GM18498 (cell line): ENCODE measurements around the gene KCNH6.

Experiments
- ATAC-seq: cut with Tn5 transposase; IDR thresholded peaks from one replicate; pipeline ENCODE4 v1.9.1; 2021; ENCODE audit warnings: mild to moderate bottlenecking, moderate library complexity; ENCODE audit not compliant: unreplicated experiment

Gene KCNH6

DNA sequence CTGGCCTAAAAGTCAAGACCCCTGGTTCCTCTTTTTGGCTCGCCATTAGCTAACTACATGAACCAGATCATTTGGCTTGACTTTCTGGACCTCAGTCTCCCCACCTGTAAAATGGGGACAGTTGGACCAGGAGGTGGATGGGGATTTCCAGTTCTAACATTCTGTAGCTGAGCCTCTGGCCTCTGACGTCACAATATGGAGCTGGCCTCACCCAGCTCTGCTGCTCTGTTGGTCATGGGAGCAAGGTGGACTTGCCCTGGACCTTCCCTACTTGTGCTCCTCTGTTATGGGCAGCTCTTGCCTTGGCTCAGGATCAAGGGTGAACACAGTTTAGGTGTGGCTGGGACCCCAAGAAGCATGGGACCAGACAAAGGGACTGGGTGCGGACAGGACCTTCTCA, 16.5 kb upstream of the KCNH6 start:
- ATAC-seq: no peak

DNA sequence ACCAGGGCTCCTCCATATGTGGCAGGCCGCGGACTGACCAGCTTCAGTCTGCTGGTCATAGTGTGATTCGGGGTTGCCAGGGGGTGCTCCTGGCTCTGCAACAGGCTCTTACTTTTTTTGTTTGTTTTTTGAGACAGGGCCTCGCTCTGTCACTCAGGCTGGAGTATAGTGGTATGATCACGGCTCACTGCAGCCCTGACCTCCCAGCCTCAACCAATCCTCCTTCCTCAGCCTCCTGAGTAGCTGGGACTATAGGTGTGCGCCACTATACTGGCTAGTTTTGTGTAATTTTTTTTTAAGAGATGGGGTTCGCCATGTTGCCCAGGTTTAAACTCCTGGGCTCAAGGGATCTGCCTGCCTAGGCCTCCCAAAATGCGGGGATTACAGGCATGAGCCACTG, 11.8 kb upstream of the KCNH6 start:
- no peak for ATAC-seq

DNA sequence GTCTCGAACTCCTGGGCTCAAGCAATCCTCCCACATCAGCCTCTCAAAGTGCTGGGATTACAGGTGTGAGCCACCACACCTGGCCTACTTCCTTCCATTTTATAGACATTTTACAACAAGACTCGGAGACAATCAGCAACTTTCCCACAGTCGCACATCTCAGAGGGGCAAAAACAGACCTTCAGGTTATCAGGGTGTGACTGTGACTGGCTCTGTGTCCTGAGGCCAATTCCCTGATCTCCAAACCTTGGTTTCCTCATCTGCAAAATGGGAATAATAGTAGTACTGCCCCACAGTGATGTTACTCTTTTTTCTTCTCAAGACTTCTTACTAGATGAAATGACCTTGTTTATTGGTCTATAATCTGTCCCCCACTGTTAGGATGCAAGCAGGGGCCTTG, 10.8 kb upstream of the KCNH6 start:
- ATAC-seq: no peak

DNA sequence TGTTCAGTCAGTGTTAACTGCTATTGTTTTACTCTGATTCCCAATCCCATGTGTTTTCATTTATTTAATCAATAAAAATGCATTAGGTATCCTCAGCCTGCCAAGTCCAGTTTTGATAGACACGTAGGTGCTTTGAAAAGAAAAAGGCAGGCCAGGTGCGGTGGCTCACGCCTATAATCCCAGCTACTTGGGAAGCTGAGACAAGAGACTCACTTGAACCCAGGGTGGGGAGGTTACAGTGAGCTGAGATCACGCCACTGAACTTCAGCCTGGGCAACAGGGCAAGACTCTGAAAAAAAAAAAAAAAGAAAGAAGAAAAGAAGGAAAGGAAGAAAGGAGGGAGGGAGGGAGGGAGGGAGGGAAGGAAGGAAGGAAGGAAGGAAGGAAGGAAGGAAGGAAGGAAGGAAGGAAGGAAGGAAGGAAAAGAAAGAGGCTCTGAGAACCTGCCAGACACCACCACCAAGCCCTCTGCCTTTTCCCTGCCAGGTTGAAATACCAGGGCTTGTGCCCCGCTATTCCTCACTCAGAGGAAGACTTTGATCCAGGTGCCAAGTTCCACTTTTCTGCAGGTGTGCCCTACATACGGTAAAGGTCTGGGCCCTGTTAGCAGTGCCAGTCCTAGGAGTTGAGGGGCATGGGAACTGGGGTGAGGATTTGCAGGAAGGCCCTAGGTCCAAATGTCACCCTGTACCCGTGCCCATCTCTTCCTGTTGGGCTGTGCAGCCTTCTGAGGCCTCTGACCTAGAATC, 10.1 kb upstream of the KCNH6 start:
- no peak for ATAC-seq

DNA sequence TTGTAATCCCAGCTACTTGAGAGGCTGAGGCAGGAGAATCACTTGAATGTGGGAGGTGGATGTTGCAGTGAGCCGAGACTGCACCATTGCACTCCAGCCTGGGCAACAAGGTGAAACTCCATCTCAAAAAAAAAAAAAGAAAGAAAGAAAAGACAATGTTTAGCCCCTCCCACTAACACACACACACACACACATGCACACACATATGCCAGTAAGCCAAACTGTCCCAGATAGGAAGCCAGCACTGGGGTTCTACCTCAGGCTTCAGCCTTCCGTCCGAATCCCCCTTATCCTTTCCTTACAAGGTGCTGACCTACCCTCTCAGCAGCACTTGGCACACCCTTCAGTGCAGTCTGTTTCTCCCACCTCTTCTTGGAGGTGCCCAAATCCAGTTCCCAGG, 8.7 kb upstream of the KCNH6 start:
- ATAC-seq: no peak

DNA sequence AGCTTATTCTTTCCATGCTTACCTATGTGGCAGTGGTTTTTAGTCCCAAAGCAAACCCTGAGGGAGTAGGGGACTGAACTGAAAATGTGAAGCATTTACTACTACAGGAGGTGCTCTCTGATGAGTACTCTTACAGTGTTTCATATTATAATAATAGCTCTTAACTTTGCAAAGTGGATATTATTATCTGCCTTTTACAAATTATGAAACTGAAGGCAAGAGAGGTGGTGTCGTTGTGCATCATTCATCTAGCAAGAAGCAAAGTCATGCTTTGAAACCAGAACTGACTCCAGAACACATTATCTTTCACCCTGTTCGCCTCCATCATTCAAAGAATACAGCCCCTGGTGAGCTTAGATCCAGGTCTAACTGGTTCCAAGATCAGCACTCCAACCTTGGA, 8.2 kb upstream of the KCNH6 start:
- ATAC-seq: no peak

DNA sequence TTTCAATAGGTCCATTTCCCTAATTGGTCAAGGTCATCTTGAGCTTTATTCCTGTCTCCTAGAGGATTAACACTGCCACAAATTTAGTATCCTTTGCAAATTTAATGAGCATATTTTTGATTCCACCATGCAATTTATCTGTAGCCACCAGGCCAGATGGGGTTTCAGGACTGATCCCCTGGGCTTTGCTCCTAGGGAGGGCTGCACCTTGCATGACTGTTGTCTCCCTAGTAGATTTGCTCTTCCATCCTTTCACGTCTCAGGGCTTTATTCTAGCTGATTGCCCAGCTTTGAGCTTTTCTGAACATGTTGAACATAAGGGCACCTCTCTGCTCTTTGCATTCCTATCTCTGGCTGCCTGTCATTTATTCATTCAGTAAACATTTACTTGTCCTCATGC, 7.7 kb upstream of the KCNH6 start:
- ATAC-seq: no peak

DNA sequence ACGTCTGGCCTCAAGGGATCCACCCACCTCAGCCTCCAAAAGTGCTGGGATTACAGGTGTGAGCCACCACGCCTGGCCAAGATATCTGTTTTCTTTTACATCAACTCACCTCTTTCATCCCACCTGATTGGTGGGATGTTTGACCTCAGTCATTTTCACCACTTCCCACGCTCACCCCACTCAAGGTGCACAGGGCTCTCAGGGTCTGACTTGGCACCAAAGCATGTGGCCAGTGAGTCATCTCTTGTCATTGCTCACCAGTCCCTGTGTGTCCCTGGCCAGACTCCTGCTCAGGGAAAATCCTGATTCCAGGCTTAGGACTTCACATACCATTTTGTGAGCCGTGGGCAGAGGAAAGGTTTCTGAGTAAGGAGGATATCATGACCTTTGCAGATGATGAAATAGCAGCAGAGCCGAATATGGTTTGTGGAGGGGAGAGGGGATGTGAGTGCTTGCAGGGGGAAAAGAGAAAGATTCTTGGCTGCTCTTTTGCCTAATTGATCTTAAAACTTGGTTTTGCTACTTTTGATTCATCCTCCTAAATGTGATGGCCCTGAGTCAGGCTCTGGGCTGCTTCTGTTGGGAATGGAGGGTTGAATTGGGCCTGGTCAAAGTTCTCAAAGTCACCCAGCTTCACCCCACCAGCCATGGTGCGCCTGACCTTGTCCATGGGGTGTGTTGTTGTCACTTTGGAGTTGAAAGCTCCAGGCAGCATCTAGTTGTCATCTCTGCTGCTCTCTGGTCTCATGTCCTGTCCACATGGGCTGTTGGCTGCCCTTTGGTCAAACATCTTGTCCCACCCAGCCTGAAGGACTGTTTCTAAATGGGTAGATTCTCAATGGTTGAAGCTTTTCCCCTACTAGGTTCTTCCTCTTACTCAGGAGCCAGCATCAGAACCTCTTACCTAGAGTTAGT, 6.0 kb upstream of the KCNH6 start:
- ATAC-seq: no peak

DNA sequence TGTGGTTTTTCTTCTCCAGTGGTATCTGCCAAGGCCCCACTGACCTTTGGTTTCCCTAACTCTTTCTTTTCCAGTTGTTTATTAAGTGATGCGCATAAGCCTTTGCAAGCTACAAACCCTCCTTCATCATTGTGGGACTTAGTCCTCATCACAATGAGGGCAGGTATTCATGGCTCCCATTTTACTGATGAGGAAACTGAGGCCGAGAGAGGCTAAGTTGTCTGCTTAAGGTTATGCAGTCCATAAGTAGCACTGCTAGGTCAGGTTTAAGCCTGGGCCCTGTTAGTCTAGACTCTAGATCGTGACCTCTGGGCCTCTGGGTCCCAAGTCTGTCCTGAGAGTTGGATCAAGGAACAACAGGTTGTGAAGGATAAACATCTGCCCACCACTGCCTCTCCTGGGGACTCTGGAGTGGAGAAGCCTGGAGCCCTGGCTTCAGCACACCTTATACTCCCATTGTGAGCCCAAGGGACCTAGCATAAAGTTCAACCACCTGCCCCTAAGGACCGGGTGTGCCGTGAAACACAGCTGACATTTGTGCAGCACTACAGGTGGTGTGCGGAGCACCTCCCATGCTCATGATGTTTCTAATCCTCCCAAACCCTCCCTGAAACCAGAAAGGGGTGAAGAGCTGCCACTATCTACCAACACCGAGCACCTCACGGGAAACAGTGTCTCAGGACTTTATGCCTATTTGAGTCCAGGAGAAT, 5.2 kb upstream of the KCNH6 start:
- no peak for ATAC-seq

DNA sequence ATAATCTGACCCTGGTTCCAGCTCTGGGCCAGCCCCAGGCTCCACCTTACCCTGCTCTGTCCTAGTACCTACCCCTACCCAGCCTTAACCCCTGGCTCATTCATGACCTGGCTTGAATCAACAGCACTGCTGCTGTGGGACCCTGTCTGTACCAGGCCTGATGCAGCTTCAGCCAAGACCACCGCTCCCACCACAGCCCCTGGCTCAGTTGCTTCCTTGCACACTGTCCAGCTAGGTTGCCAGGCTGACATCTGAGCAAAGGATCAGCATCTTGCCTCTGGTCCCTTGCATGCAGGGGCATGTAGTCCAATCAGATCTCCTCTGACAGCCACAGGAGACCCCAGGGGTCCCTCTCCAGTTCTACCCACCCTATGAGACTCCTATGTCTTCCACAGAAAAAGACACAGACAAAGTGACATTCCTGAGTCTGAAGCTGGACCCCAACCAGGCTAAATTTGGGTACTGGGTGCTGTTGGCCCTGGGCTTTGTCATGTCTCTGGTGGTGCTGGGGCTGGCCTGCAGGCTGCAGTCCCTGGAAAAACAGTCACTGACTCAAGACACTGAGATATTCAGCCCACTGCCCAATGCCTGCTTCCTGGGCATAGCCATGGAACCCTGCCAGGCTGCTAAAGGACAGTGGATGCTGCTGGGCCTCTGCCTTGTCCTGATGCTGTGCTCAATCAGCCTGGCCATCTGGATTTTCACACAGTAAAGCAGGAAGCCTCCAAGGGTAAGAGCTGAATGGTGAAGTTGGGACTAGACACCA, 3.9 kb upstream of the KCNH6 start:
- ATAC-seq: no peak

DNA sequence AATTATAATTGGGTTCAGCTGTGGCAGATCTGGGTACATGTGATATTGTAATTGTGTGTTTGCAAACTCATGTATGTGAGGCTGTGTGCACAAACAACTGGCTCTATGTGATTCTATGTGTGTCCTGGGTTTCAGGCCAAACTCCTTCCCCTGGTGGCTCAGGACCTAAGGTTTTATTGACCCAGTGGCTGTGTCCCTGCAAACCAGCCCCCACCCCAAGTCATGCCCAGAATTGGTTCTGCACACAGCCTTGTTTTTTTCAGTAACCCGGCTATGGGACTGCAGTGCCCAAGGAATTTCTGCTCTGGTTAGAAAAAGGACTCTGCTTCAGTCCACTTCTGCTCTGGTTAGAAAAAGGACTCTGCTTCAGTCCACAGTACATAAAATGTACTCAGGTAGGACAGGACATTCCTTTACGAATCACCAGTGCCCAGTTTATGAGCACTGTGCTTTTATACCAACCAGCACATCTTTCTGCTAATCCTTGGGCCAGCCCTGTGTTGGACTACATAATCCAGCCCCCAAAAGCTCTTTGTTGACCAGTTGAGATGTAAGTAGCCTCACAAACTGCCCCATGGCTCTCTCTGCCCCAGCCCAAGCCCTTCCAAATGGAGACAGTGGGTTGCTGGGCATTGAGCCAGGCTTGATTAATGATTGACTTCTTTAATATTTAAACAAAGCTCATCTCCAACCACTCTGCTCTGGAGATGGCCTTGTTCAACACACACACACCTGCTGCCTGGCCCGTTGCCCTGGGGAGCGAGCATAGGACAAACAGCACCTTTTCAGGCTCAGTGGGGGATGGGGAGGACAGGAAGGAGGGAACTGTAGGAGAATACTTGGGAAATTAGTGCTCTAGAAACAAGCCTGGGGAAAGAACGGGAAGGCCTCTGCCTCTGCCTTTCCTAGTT, 2.9 kb upstream of the KCNH6 start:
- no peak for ATAC-seq

DNA sequence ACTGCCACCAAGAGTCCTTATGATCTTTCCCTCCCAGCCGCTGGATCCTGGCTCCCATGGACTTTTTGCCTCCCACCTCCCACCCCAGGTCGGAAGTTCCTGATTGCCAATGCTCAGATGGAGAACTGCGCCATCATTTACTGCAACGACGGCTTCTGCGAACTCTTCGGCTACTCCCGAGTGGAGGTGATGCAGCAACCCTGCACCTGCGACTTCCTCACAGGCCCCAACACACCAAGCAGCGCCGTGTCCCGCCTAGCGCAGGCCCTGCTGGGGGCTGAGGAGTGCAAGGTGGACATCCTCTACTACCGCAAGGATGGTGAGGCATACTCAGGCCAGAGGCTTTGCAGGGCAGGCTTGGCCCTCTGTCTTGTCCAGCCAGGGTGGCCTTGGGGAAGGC, 893 bp downstream of the KCNH6 start:
- ATAC-seq: no peak

DNA sequence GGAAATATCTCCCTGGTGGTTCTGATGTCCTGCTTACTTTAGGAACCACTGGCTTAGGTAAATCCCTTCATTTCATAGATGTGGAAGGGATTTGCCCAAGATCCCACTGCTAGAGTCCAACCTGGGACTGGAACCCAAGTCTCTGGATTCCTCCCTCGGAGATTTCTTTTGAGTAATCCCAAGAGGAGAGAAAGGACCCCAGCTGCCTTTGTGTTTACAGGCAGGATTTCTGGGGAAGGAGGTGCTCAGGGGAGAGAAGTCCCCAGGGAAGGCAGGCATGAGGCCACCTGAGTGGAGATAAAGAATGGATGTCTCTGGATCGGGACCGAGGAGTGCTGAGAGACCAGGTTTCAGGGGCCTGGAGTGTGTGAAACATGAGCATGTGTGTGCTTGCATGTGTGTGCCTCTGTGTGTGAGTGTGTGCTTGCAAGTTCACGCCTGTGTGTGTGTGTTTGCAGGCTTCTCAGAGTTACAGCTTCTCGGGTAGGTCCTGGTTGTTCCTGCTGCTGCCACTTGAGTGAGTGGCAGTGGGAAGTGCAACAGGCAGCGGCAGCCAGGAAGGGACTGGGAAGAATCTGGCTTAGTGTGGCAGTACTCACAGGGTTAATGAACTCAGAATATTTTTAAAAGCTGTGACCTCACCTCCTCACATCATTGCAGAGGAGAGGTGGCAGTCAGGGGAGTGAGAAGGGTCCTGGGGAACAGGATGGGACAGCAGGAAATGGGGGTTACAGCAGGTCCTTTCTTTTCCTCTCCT, 2.2 kb downstream of the KCNH6 start:
- no peak for ATAC-seq

DNA sequence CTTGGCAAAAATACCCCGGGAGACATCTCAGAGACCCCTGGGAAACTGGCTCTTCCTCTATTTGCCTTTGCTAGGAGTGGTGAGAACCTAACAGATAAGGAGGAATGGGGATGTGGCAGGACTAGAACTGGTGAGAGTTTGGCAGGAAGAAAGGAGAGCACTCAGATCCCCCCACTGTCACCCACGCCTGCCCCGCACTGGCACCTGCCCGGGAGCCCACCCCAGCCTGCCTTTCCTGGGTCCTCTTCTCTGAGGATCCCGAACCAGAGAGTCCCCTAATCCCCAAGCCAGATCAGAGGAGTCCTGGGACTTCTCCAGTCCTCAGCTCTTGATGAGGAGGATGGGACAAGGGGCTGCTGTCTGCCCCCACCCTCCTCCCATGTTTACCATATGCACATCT, 3.7 kb downstream of the KCNH6 start:
- no peak for ATAC-seq

DNA sequence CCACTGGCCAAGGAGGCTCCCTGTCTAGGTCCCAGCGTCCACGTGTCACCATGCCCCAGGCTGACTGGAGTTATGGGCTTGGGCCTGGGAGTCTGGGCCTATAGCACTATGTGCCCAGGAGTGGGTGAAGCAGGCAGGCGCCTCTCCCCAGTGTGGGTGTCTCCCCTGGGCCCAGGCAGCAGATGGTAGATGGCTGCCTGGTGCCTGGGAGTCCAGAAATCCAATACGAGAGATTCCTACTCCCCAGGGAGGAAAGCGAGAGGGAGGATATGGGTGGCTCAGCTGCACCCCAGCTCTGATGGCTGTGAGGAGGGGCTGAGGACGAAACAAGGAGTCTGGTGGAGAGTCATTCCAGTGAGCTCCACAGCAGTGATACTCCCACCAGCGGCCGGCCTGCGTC, 5.0 kb downstream of the KCNH6 start:
- no peak for ATAC-seq

DNA sequence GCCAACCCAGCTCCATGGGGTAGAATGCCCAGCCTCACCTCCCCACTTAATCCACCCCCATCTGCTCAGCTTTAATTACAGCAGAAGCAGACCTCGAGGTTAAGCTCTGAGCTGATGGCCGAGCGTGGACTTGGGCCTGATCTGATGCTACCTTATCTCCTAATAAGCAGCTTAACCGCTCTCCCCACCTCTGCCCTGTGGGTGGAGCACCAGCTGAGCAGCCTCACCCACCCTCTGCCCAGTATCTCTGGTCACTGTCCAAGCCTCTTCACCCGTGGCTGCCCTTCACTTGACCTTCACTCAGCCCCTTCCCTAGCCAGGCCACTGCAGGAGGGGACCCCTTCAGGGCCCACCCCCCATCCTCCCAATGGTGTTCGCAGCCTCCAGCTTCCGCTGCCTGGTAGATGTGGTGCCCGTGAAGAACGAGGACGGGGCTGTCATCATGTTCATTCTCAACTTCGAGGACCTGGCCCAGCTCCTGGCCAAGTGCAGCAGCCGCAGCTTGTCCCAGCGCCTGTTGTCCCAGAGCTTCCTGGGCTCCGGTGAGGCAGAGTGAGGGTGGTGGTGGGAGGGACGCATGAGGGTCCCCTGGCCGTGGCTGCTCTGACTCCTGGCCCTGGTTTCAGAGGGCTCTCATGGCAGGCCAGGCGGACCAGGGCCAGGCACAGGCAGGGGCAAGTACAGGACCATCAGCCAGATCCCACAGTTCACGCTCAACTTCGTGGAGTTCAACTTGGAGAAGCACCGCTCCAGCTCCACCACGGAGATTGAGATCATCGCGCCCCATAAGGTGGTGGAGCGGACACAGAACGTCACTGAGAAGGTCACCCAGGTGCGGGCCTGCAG, 6.8 kb downstream of the KCNH6 start:
- ATAC-seq: no peak

DNA sequence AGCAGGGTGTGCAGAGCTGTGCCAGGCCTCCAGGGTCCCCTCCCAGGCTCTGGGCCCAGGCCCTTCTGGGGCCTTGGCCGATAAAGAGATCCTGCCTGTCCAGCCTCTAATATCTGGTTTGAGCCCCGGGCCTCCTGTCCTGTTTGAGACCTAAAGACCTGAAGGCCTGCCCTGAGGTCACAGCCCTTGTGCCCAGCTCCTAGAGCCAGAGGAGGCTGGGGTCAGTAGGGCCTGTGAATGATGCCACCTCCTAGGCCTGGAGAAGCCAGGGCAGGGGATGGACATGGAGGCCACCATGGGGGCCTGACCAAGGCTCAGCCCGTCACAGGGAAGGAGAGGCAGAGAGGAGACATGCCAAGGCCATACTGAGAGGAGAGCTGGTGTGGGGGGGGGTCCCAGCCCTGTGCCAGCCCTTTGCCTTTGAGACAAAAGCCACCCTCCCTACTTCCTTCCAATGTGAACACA, 7.4 kb downstream of the KCNH6 start:
- no peak for ATAC-seq
